Immature natural killer cell (primary cell): ENCODE measurements around the gene THBD. TPM values are rescaled to one million over a fixed set of nuclear protein-coding genes. Genes with fewer than 3 reads are reported as not detected.

Source experiments
- DNase-seq, 3 donors: peaks; one replicate each; pipeline ENCODE4 v3.0.0; 2022; ENCODE audit warnings: mixed read lengths in 1 of 3
- H3K27ac Mint-ChIP-seq, 6 donors: one replicate each; pipeline ENCODE4 v1.8.0; 2020; ENCODE audit warnings: mixed read lengths in 6 of 6, mild to moderate bottlenecking in 5 of 6, inconsistent platforms in 4 of 6, moderate library complexity in 3 of 6
- H3K27me3 Mint-ChIP-seq, 3 donors: one replicate each; pipeline ENCODE4 v1.8.0; 2020 to 2021; ENCODE audit warnings: low read depth in 3 of 3, mild to moderate bottlenecking in 3 of 3, mixed read lengths in 3 of 3, moderate library complexity in 3 of 3, inconsistent platforms in 1 of 3
- H3K36me3 Mint-ChIP-seq, 3 donors: one replicate each; pipeline ENCODE4 v1.8.0; 2020; ENCODE audit warnings: mixed read lengths in 3 of 3, inconsistent platforms in 2 of 3, mild to moderate bottlenecking in 2 of 3
- H3K4me1 Mint-ChIP-seq, 2 donors: one replicate each; pipeline ENCODE4 v1.8.0; 2020; ENCODE audit warnings: inconsistent platforms in 2 of 2, mild to moderate bottlenecking in 2 of 2, mixed read lengths in 2 of 2, moderate library complexity in 1 of 2
- H3K4me3 Mint-ChIP-seq, 5 donors: one replicate each; pipeline ENCODE4 v1.8.0; 2020; ENCODE audit warnings: mild to moderate bottlenecking in 5 of 5, mixed read lengths in 5 of 5, inconsistent platforms in 3 of 5, moderate library complexity in 3 of 5
- H3K9me3 Mint-ChIP-seq, 6 donors: one replicate each; pipeline ENCODE4 v1.8.0; 2020; ENCODE audit warnings: mild to moderate bottlenecking in 6 of 6, mixed read lengths in 6 of 6, inconsistent platforms in 4 of 6, moderate library complexity in 3 of 6
- polyA plus RNA-seq, 3 donors: library from polyadenylated mRNA; unstranded; fragments of 300-500 nt; fragmentation: Illumina TruSeq; gene quantifications; one replicate each; pipeline ENCODE4 v1.2.3, GENCODE V29; 2021

THBD gene
- polyA plus RNA-seq, 3 donors from 2014 or later, result 0.16 to 0.96 (median 0.26) TPM

DNA sequence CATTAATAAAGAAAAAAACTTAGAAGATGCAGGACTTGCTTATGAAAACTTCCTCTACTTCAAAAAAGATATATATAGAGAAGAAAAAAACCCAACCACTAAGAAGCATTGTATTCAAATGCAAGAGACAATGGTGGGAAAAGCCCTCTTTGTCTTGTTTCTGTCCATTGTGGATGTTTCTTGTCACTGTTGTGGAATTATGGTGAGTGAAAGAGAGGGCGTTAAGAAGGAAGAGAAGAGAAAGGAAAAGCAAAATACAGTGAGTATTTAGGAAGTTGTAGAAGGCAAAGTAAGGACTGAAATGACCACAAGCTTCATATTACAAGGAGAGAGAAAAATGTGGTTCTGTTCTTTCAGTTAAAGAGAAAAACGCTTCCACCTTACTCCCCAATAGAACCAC lies 14.1 kb upstream of the THBD start:
- H3K36me3 Mint-ChIP-seq, result peaks cover 0 to 5% (median 0%) of the 10 kb centered on the region in 3 donors
- no peak overlapping the region for H3K4me3 Mint-ChIP-seq
- H3K27me3 Mint-ChIP-seq, result peaks cover 0 to 7% (median 6%) of the 10 kb centered on the region in 3 donors
- DNase-seq, result no peak
- H3K9me3 Mint-ChIP-seq, result no peaks in the 10 kb centered on the region
- H3K4me1 Mint-ChIP-seq, result peaks cover 0 to 1% of the 10 kb centered on the region in 2 donors
- no peak overlapping the region for H3K27ac Mint-ChIP-seq

DNA sequence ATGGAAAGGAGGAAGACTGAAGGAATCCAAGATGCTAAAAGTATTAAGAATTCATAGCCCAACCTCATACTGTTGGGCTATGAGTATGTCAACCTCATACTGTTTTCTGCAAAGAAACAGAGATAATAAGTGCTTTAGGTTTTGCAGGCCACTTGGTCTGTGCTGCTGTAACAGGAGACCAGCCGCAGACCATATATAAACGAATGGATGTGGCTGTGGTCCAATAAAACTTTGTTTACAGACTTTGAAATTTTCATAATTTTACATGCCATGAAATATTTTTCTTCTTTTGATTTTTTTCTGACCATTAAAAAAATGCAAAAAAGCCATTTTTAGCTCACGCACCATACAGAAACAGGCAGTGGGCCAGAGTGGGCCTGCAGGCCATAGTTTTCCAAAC lies 13.7 kb upstream of the THBD start:
- Mint-ChIP-seq H3K9me3 (no peaks in the 10 kb centered on the region), H3K27me3 (peaks cover 0 to 7% (median 6%) of the 10 kb centered on the region in 3 donors), H3K4me1 (peaks cover 0 to 1% of the 10 kb centered on the region in 2 donors), H3K4me3 (no peak overlapping the region), H3K27ac (no peak overlapping the region), H3K36me3 (peaks cover 0 to 5% (median 0%) of the 10 kb centered on the region in 3 donors)
- no peak for DNase-seq

DNA sequence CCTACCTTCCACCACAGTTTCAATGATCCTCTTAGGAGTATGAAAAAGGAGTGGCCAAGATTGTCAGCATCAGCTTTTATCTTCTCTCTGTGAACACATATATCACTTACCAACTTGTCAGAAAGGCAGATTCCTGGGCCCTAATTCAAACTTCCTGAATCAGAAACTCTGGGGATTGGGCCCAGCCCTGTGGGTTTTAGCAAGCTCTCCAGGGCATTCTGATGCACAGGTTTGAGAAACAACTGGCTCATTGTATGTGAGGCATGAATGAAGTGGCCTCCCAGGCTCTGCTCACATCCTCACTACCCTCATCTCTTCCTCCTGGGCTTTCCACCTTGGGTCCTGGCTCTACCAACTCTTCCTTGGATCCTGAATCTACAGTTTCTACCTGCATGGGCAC lies 13.2 kb upstream of the THBD start:
- no peak for DNase-seq
- H3K27ac Mint-ChIP-seq, result no peak overlapping the region
- H3K36me3 Mint-ChIP-seq, result peaks cover 0 to 5% (median 0%) of the 10 kb centered on the region in 3 donors
- no peaks in the 10 kb centered on the region for H3K9me3 Mint-ChIP-seq
- H3K4me3 Mint-ChIP-seq, result no peak overlapping the region
- no peaks in the 10 kb centered on the region for H3K4me1 Mint-ChIP-seq
- H3K27me3 Mint-ChIP-seq, result peaks cover 0 to 7% (median 6%) of the 10 kb centered on the region in 3 donors

DNA sequence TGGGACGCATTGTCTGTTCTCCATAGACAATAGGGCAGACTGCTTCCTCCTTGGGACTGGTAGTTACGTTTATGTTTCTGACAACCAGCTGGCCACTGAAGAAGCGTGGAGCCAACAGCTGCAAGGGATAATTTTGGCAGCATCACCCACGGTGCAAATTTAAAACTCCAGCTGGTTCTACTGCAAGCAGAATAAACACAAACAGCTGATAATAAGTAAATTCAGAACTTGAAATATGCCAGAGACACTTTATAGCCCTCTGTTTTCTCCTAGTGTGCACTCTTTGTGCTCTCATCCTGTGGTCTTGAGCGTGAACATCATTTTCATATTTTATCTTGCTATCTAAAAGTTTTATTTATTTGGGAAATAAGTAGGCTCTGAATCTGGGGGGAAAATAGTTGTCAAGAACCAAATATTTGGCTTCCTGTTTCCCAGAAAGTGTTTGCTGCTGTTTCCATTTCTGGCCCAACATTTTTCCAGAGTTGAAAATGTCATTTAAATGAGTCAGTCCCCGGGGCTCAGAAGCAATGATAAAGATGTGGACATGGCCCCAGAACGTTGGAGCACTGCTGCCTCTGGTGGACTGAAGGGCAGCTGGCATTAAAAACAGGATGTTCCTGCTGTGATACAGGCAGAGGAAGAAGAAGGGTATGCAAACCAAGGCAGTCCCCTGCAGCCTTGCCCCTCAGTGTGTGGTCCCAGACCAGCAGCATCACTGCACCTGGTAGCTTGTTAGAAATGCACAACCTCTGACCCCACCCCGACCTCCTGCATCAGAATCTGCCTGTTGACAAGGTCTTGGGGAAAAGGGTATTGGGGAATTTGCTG lies 12.5 kb upstream of the THBD start:
- no peaks in the 10 kb centered on the region for H3K9me3 Mint-ChIP-seq
- DNase-seq, result no peak
- peaks cover 0 to 9% (median 6%) of the 10 kb centered on the region in 3 donors for H3K27me3 Mint-ChIP-seq
- H3K27ac Mint-ChIP-seq, result no peak overlapping the region
- H3K36me3 Mint-ChIP-seq, result peaks cover 0 to 4% (median 0%) of the 10 kb centered on the region in 3 donors
- H3K4me1 Mint-ChIP-seq, result no peaks in the 10 kb centered on the region
- no peak overlapping the region for H3K4me3 Mint-ChIP-seq

DNA sequence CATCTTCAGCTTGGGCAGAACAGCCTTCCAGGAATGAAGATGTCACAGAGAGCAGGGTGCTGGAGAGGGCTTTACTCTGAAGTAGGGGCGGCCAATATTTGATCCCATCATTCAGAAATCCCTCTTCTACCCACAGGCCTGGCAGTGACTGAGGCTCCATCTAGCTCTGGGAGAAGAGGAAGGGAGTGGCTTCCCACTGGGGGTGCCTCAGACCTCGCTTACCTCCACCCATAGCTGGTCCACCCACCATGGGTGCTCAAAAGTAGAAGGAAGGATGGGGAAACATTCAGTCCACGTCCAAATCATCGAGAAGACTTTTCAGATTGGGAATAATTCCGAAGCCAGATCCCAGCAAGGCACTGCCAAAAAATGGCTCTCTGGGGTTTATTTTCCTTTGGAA lies 11.8 kb upstream of the THBD start:
- no peaks in the 10 kb centered on the region for H3K4me1 Mint-ChIP-seq
- no peak overlapping the region for H3K4me3 Mint-ChIP-seq
- peaks cover 0 to 8% (median 6%) of the 10 kb centered on the region in 3 donors for H3K27me3 Mint-ChIP-seq
- no peaks in the 10 kb centered on the region for H3K36me3 Mint-ChIP-seq
- H3K27ac Mint-ChIP-seq, result no peak overlapping the region
- DNase-seq, result no peak
- H3K9me3 Mint-ChIP-seq, result peaks cover 0 to 5% (median 0%) of the 10 kb centered on the region in 6 donors

DNA sequence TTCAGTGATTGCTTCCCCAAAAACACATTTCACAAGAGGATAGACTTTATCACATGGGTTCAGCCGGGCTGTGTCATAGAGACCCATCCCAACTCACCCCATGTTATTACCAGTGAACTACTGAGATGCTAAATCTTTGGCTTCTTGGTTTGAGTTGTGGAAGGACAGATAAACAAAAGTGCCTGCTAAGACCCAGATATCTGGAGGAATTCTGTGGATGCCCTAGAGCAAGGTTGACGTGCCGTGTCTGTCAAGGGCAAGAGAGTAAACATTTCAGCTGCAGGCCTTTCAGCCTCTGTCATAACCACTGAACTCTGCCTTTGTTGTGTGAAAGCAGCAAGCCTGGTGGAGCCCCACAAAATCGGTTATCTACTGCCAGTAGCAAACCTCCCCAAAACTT lies 11.2 kb upstream of the THBD start:
- Mint-ChIP-seq H3K9me3 (peaks cover 0 to 5% (median 0%) of the 10 kb centered on the region in 6 donors), H3K4me3 (no peak overlapping the region), H3K36me3 (no peaks in the 10 kb centered on the region), H3K27me3 (peaks cover 0 to 8% (median 6%) of the 10 kb centered on the region in 3 donors), H3K4me1 (no peaks in the 10 kb centered on the region), H3K27ac (no peak overlapping the region)
- DNase-seq, result no peak

DNA sequence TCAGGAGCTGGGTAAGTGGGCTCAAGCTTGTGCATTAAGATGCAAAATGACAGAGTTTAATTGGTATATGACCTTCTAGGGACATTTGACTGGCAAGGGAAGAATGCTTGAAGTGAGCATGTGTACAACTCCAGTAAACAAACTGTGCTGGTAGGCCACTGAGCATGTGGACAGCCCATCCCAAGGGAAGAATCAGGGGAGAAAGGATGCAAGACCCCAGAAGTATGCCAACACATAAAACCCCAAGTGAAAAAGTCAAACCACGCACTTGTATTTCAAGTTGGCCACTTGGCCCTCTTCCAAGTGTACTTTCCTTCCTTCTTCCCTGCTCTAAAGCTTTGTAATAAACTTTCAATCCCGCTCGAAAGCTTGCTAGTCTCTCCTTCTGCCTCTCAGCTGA lies 10.4 kb upstream of the THBD start:
- no peak for DNase-seq
- no peak overlapping the region for H3K27ac Mint-ChIP-seq
- H3K4me1 Mint-ChIP-seq, result no peaks in the 10 kb centered on the region
- no peaks in the 10 kb centered on the region for H3K36me3 Mint-ChIP-seq
- H3K27me3 Mint-ChIP-seq, result peaks cover 0 to 6% (median 2%) of the 10 kb centered on the region in 3 donors
- H3K4me3 Mint-ChIP-seq, result no peak overlapping the region
- peaks cover 0 to 5% (median 0%) of the 10 kb centered on the region in 6 donors for H3K9me3 Mint-ChIP-seq

DNA sequence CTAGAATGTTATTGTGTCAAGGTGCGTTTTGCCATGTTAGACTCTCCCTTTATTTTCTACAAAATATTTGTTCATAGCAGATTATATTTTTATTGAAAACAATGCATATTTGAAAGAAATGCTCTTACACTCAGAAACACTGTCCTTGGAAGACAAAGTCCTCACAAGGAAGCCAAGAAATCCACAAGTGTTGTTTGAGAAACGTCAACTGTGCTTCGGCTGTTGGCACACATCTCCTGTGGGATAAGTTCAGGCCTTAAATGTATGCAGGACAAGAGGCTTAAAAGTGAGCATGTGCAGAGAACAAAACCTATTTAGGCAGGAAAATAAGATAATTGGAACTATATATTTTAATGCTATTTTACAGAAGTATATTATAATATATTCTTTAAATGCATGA lies 9.5 kb upstream of the THBD start:
- no peak for DNase-seq
- no peaks in the 10 kb centered on the region for H3K36me3 Mint-ChIP-seq
- H3K9me3 Mint-ChIP-seq, result peaks cover 0 to 5% (median 0%) of the 10 kb centered on the region in 6 donors
- H3K27ac Mint-ChIP-seq, result no peak overlapping the region
- H3K27me3 Mint-ChIP-seq, result peaks cover 0 to 4% (median 2%) of the 10 kb centered on the region in 3 donors
- H3K4me3 Mint-ChIP-seq, result no peak overlapping the region
- H3K4me1 Mint-ChIP-seq, result no peaks in the 10 kb centered on the region

DNA sequence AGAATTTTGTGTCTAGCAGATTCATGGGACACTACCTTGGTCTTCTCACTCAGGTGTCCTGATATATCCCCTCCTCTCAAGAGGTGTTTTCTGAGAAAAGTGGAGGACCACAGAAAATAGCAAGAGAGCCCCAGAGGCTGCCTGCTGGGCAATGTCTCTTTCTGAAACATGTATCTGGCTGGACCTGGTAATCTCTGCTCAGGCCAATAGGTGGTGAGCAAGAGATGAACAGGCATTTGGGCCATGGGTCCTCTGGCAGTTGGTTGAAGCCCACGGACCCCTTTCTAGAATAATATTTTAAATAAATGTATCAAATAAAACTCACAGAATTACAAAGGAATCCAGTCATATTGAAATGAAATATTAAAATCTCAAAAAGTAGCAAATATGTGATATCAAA lies 8.8 kb upstream of the THBD start:
- H3K36me3 Mint-ChIP-seq, result no peaks in the 10 kb centered on the region
- H3K9me3 Mint-ChIP-seq, result peaks cover 0 to 5% (median 0%) of the 10 kb centered on the region in 6 donors
- DNase-seq, result no peak
- H3K4me1 Mint-ChIP-seq, result no peaks in the 10 kb centered on the region
- H3K27me3 Mint-ChIP-seq, result peaks cover 0 to 4% (median 3%) of the 10 kb centered on the region in 3 donors
- H3K27ac Mint-ChIP-seq, result no peak overlapping the region
- H3K4me3 Mint-ChIP-seq, result no peak overlapping the region

DNA sequence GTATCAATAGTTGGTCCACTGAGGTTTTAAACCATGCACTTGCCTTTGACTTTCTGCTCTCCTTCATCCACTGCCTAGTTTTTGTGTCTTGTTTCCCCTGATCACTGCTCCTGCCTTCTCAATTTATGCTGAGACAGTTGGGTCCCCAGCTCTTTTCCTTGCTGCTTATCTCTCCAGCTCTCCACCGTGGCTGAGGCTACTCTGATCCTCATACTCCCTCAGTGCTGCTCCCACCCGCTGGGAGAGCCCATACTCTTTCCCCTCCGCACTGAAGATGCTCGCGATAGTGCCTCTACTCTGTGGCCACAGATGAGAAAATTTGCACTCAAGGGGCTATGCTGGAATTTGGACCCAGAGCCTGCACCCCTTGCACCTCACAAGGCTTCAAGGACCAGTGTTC lies 3.4 kb upstream of the THBD start:
- H3K27ac Mint-ChIP-seq, result no peak overlapping the region
- no peak overlapping the region for H3K4me3 Mint-ChIP-seq
- peaks cover 7 to 14% of the 10 kb centered on the region in 2 donors for H3K4me1 Mint-ChIP-seq
- peaks cover 0 to 17% (median 6%) of the 10 kb centered on the region in 3 donors for H3K27me3 Mint-ChIP-seq
- DNase-seq, result no peak
- H3K36me3 Mint-ChIP-seq, result no peaks in the 10 kb centered on the region
- H3K9me3 Mint-ChIP-seq, result peaks cover 0 to 5% (median 0%) of the 10 kb centered on the region in 6 donors

DNA sequence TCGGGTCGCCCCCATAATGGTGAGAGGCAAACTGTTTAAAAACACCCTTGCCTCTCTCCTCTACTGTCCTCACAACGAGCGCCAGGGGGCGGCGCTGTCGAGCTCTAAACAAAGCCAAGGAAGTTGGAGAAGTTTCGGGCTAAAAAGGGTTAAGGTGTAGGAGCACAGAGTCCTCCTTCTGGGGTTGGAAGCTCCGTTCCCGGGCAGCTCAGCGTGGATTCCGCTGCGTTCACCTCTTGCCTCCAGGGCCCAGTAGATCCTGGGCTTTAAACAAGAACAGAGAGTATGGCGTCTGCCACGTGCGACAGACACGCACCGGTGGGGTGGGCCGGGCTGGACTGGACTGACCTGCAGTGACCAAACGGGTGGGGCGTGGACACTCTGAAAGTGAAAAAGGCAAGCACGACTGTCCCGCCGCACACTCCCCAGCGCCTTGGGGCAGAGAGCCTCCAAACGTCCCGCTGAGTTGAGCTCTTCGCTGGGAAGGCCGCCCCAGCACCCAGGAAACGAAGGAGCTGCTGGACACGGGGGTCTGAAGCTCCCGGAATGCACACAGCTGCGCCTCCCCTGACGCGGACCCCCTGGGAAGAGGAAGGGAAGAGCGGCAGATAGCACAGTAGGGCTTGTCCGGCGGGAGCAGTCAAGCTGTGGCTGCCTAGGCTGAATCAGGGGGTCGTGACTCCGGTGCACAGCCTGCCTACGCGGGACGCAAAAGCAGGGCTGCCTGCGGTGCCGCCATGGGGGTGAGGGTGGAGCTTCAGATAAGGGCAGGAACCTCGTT lies 1.6 kb upstream of the THBD start:
- H3K9me3 Mint-ChIP-seq, result peaks cover 0 to 4% (median 0%) of the 10 kb centered on the region in 6 donors
- peak in 2 of 3 donors; percentile 10 to 12 for DNase-seq
- H3K4me3 Mint-ChIP-seq, result peak overlapping the region; percentile 21 to 69 (median 27)
- no peak overlapping the region for H3K27ac Mint-ChIP-seq
- H3K27me3 Mint-ChIP-seq, result peaks cover 4 to 25% (median 12%) of the 10 kb centered on the region in 3 donors
- H3K36me3 Mint-ChIP-seq, result no peaks in the 10 kb centered on the region
- peaks cover 17 to 21% of the 10 kb centered on the region in 2 donors for H3K4me1 Mint-ChIP-seq

DNA sequence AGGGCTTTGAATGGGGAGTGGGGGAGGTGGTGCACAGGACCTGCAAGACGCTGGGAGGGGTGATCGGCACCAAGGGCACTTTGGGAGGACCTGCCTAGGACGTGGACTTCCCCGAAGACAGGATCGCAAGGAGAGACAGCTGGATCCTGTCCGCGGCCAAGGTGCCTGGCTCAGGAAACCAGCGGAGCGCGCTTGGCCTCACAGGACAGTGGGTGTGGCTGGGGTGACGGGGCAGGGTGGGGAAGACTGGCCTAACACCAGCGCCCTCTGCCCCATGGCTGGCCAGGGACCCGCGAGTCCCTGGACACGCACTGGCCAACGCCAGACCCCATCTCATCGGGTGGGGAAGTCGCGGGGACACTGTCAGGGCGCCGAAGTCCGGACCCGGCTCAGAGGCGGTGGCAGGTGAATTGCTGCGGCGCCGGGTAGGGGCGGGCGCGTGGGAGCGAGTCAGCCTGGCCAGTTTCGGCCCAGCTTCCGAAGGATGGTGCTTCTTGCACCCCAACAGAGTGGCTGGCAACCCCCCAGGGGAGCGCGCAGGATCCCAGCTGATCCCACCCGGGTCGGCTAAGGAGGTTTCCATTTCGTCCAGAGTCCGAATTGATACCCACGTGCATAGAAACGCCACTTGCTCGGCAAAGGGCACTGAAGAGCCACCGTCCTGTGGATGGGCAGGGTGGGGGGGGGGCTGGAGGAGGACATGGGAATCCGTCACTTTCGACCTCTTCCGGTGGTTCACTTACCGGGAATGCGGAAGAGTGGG lies 785 bp upstream of the THBD start:
- Mint-ChIP-seq H3K36me3 (no peaks in the 10 kb centered on the region), H3K9me3 (peaks cover 0 to 4% (median 0%) of the 10 kb centered on the region in 6 donors), H3K4me1 (peaks cover 17 to 21% of the 10 kb centered on the region in 2 donors), H3K27me3 (peaks cover 9 to 28% (median 16%) of the 10 kb centered on the region in 3 donors), H3K4me3 (peak overlapping the region; percentile 21 to 69 (median 47)), H3K27ac (no peak overlapping the region)
- DNase-seq, result no peak
